K562 (cell line): ENCODE measurements around the gene OSBPL10. TPM values are rescaled to one million over a fixed set of nuclear protein-coding genes. Genes with fewer than 3 reads are reported as not detected.

ENCODE experiments used
- ATAC-seq: fragments of 200-7000 bp; cut with Tn5 transposase; 3 replicates; pipeline ENCODE4 v1.9.1; 2020; ENCODE audit warnings: moderate library complexity
- BruUV-seq: library from RNA; stranded (reverse); fragments of 400-500 nt; replicated peaks from 2 replicates; lab custom pipeline; 2021; lab: Mats Ljungman, UMichigan
- CTCF ChIA-PET: fragments of 300-600 bp; formaldehyde crosslinking; extraction: SDS; loops from one replicate; lab custom pipeline; 2021; ENCODE audit warnings: low intra/inter-chr PET ratio; lab: Yijun Ruan, JAX
- POLR2A ChIA-PET: fragments of 300-600, 350-650 bp; sonication (Branson Sonifier 250); formaldehyde crosslinking; extraction: SDS; loops from one replicate; lab custom pipeline; 2021; ENCODE audit warnings: antibody characterized with exemption, inconsistent platforms; lab: Yijun Ruan, JAX
- DNase-seq, 4 experiments: peaks; one replicate each; pipeline versions ENCODE4 v3.0.0 to v3.0.0-alpha.2; 2011 to 2018; ENCODE audit warnings: low spot score in 3 of 4, mixed read lengths in 3 of 4; ENCODE audit errors: extremely low read depth in 1 of 4
- FAIRE-seq: peaks from 2 replicates; lab custom pipeline; 2011; peaks lifted over from hg19 to GRCh38; lab: Jason Lieb, UNC
- H2AFZ ChIP-seq: 2 replicates; pipeline ENCODE4 v1.6.0; 2011; ENCODE audit warnings: low read depth, low read length, control low read depth, inconsistent platforms
- H3K27ac ChIP-seq: fragments of 200-600 bp; 3 replicates; pipeline ENCODE4 v1.8.0; 2011; ENCODE audit warnings: low read depth, mild to moderate bottlenecking, control low read depth, inconsistent platforms, low read length, moderate library complexity, mixed read lengths; ENCODE audit errors: extremely low read depth
- H3K27me3 ChIP-seq, 2 experiments: fragments of 300-600 bp in 1 of 2; 2 replicates in 1 of 2; 3 replicates in 1 of 2; pipeline versions ENCODE4 v1.6.0 to v1.8.0; 2011; ENCODE audit warnings: inconsistent platforms in 2 of 2, low read length in 2 of 2, mild to moderate bottlenecking in 1 of 2, mixed read lengths in 1 of 2, moderate library complexity in 1 of 2; ENCODE audit not compliant: control insufficient read depth in 2 of 2, insufficient read depth in 2 of 2
- H3K36me3 ChIP-seq: fragments of 300-600 bp; 3 replicates; pipeline ENCODE4 v1.8.0; 2011; ENCODE audit warnings: mild to moderate bottlenecking, low read length, inconsistent platforms; ENCODE audit not compliant: control insufficient read depth, insufficient read depth
- H3K4me1 ChIP-seq, 2 experiments: fragments of 200-600 bp in 1 of 2; replicated peaks in 1 of 2; 2 replicates in 1 of 2; 3 replicates in 1 of 2; pipeline versions ENCODE4 v1.5.1 to v1.8.0; 2011; ENCODE audit warnings: inconsistent platforms in 2 of 2, low read length in 2 of 2, mild to moderate bottlenecking in 1 of 2, mixed read lengths in 1 of 2, moderate library complexity in 1 of 2; ENCODE audit not compliant: control insufficient read depth in 2 of 2, insufficient read depth in 2 of 2
- H3K4me2 ChIP-seq: 2 replicates; pipeline ENCODE4 v1.6.1; 2011; ENCODE audit warnings: low read length, control low read depth, inconsistent platforms, mixed read lengths; ENCODE audit not compliant: insufficient read depth
- H3K4me3 ChIP-seq: fragments of 200-600 bp; sonication (generic), shearing (Covaris generic); 2 replicates; pipeline ENCODE4 v1.5.1; 2016; ENCODE audit warnings: control low read depth, inconsistent platforms
- H3K79me2 ChIP-seq: fragments of 200-600 bp; 3 replicates; pipeline ENCODE4 v1.8.0; 2011; ENCODE audit warnings: low read length, inconsistent platforms; ENCODE audit not compliant: control insufficient read depth, insufficient read depth
- H3K9ac ChIP-seq, 2 experiments: 2 replicates each; pipeline versions ENCODE4 v1.6.0 to v1.6.1; 2011; ENCODE audit warnings: low read depth in 2 of 2, low read length in 2 of 2, control low read depth in 1 of 2, inconsistent platforms in 1 of 2, mild to moderate bottlenecking in 1 of 2, mixed read lengths in 1 of 2; ENCODE audit not compliant: insufficient read depth in 1 of 2
- H3K9me1 ChIP-seq: one replicate; pipeline ENCODE4 v1.6.0; 2011; ENCODE audit warnings: inconsistent platforms, mild to moderate bottlenecking, low read length, moderate library complexity; ENCODE audit not compliant: control insufficient read depth, insufficient read depth
- H3K9me3 ChIP-seq: replicated peaks from 2 replicates; pipeline ENCODE4 v1.5.1; 2011; ENCODE audit warnings: low read depth, low read length, inconsistent platforms; ENCODE audit not compliant: control insufficient read depth, insufficient read depth
- H4K20me1 ChIP-seq: replicated peaks from 2 replicates; pipeline ENCODE4 v1.6.1; 2011; ENCODE audit warnings: low read length, inconsistent platforms, mixed read lengths; ENCODE audit not compliant: control insufficient read depth, insufficient read depth
- KAT8 ChIP-seq: fragments of 450-650 bp; IDR thresholded peaks from 2 replicates; pipeline ENCODE4 v1.6.1; 2016; ENCODE audit warnings: low read depth, mild to moderate bottlenecking
- MEIS2 ChIP-seq: fragments of 450-650 bp; IDR thresholded peaks from 2 replicates; pipeline ENCODE4 v1.6.1; 2014; ENCODE audit warnings: mild to moderate bottlenecking; ENCODE audit not compliant: partially characterized antibody
- NFIC ChIP-seq: fragments of 450-650 bp; IDR thresholded peaks from 2 replicates; pipeline ENCODE4 v1.6.1; 2017; ENCODE audit warnings: mild to moderate bottlenecking, inconsistent platforms
- THAP7 ChIP-seq: fragments of 250-450 bp; sonication (Bioruptor Pico); IDR thresholded peaks from 2 replicates; pipeline ENCODE4 v1.5.0; 2021
- XRCC4 ChIP-seq: IDR thresholded peaks from one replicate; pipeline ENCODE4 v1.6.1; 2011; ENCODE audit not compliant: insufficient read depth, insufficient read length; ENCODE audit errors: extremely low read depth
- WGBS: fragments of 100-300 bp; shearing (Covaris generic); methylation state at CpG from one replicate; pipeline ENCODE4 v1.1.6; 2016; ENCODE audit warnings: low coverage, mixed read lengths; ENCODE audit not compliant: insufficient coverage; ENCODE audit errors: missing lambda C conversion rate; 5-methylcytosine and 5-hydroxymethylcytosine counted together
- in situ Hi-C: fragments of 300-500 bp; cut with MboI; formaldehyde crosslinking; loops from 4 replicates; pipeline ENCODE4 v1.15.0; 2018; ENCODE audit warnings: inconsistent platforms, mixed read lengths
- intact Hi-C: fragments of 100-400 bp; cut with micrococcal nuclease; formaldehyde crosslinking; loops from 2 replicates; pipeline ENCODE4 v1.14.2; 2022
- polyA plus RNA-seq, 8 experiments: library from polyadenylated mRNA; depleted of rRNA in 4 of 8; stranded (reverse) in 5 of 8; unstranded in 3 of 8; fragments of >200 nt; fragmentation: Nextera tagmentation in 2 of 8; fragmentation: Illumina TruSeq in 1 of 8; extraction: Ambion mirVana in 2 of 8; extraction: Trizol in 1 of 8; gene quantifications; 2 replicates each; pipeline versions ENCODE4 v1.2.1 to v1.2.3, GENCODE V29; 2011 to 2014; ENCODE audit warnings: inconsistent platforms in 1 of 8, missing spikeins in 1 of 8
- total RNA-seq, 7 experiments: library from RNA; depleted of rRNA in 6 of 7; stranded (reverse); fragments of >200 nt in 6 of 7; fragmentation: Illumina TruSeq in 2 of 7; extraction: Trizol in 2 of 7; gene quantifications; 2 replicates each; pipeline versions ENCODE4 v1.2.1 to v1.2.3, GENCODE V29; 2011 to 2021; ENCODE audit warnings: low replicate concordance in 1 of 7

The OSBPL10 gene
- total and polyA plus RNA-seq, 9 of the 15 experiments (the other 6 are each of a cell fraction or from before 2014, with no cell fraction given) = 0.03 to 0.19 (median 0.14) TPM; not detected in 2

DNA sequence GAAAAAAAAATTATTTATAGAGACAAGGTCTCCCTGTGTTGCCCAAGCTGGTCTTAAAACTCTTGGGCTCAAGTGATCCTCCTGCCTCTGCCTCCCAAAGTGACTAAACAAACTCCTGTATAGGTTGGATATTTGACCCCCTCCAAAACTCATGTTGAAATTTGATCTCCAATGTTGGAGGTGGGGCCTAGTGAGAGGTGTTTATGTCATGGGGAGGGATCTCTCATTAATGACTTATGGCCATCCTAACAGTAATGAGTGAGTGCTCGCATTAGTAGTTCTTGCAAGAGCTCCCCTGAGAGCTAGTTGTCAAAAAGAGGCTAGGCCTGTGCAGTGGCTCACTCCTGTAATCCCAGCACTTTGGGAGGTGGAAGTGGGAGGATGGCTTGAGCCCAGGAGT, 307.1 kb downstream of the OSBPL10 start:
- H3K27ac ChIP-seq = no peak overlapping the region
- no peaks in the 10 kb centered on the region for H3K9me3 ChIP-seq
- ChIA-PET POLR2A (interaction anchor here (1.0 kb wide), 2 partner anchors 13 to 220 kb away, joined by 4 read pairs; no protein-coding TSS in a partner anchor), CTCF (no interaction called here)
- DNase-seq (no peak), ATAC-seq (no peak), FAIRE-seq (no peak)
- no peak overlapping the region for H3K4me2 ChIP-seq
- H3K9me1 ChIP-seq = no peaks in the 10 kb centered on the region
- in situ Hi-C loops = no loop called here
- peaks cover 13 to 24% of the 10 kb centered on the region in 2 experiments for H3K27me3 ChIP-seq
- BruUV-seq = no TSS peak
- no peaks in the 10 kb centered on the region for H3K36me3 ChIP-seq
- H3K9ac ChIP-seq = no peak overlapping the region
- intact Hi-C loops = no loop called here
- no peaks in the 10 kb centered on the region for H3K4me1 ChIP-seq
- no peak overlapping the region for H2AFZ ChIP-seq
- TF ChIP-seq KAT8 (no peak), MEIS2 (peak; percentile 12), THAP7 (no peak)
- H3K79me2 ChIP-seq = no peaks in the 10 kb centered on the region
- H4K20me1 ChIP-seq = no peaks in the 10 kb centered on the region
- WGBS = 0% methylated on average over 1 of the region's 1 CpG
- H3K4me3 ChIP-seq = no peak overlapping the region

DNA sequence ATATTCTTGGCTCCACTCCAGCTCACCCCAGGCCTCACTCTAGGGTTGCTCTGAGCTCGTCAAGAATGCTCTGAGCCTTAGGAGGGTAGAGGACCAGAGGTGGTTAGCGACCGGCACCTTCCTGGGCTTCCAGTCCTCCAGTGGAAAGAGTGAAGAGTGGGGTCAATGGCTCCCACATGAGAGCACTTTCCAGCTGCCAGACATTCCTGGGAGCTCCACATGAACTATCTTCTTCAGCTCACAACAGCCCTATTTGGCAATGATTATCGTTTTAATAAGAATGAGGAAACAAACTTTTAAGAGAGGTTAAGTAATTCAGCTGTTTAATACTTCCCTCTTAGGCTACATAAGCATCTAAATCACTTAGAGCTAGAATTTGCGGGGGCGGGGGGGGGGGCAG, 309.1 kb downstream of the OSBPL10 start:
- WGBS = 1% methylated on average over 4 of the region's 6 CpGs
- ATAC-seq (no peak), DNase-seq (no peak), FAIRE-seq (no peak)
- Histone ChIP-seq H3K27me3 (peaks cover 0 to 6% of the 10 kb centered on the region in 2 experiments; a peak in 2 of 5 replicates), H3K79me2 (no peaks in the 10 kb centered on the region), H3K4me3 (no peak overlapping the region), H2AFZ (no peak overlapping the region), H3K27ac (no peak overlapping the region), H3K4me2 (no peak overlapping the region), H3K9ac (no peak overlapping the region), H3K9me3 (no peaks in the 10 kb centered on the region), H3K9me1 (no peaks in the 10 kb centered on the region), H3K36me3 (no peaks in the 10 kb centered on the region), H3K4me1 (no peaks in the 10 kb centered on the region), H4K20me1 (no peaks in the 10 kb centered on the region)
- POLR2A ChIA-PET = interaction anchor here (1.0 kb wide), 1 partner anchor 9 kb away, joined by 4 read pairs; no protein-coding TSS in a partner anchor
- in situ Hi-C loops = no loop called here
- TF ChIP-seq NFIC (peak; percentile 36; the same call in 1 of the 2 replicates), XRCC4 (no peak)
- intact Hi-C loops = no loop called here
- BruUV-seq = no TSS peak
- CTCF ChIA-PET = no interaction called here
